DOHH2 (cell line): Measurements from ENCODE around the gene MUC20.
"Not testable (repeated sequence)": the region's sequence is repeated elsewhere in the genome, so short reads cannot be mapped to it uniquely, and the experiment has no call there.

Experiments used
- H3F3A ChIP-seq: fragments of 200-600 bp; sonication (generic), shearing (Covaris generic); 2 replicates; pipeline ENCODE4 v1.6.0; 2016; ENCODE audit warnings: antibody characterized with exemption, mild to moderate bottlenecking; ENCODE audit not compliant: control insufficient read depth, insufficient read depth
- H3K27ac ChIP-seq: fragments of 200-600 bp; sonication (generic); 2 replicates; pipeline ENCODE4 v1.5.1; 2014; ENCODE audit warnings: low read depth, mild to moderate bottlenecking, low read length, moderate library complexity
- H3K27me3 ChIP-seq: fragments of 200-600 bp; sonication (generic); 2 replicates; pipeline ENCODE4 v1.6.1; 2014; ENCODE audit warnings: mild to moderate bottlenecking, low read length, mixed read lengths; ENCODE audit not compliant: control insufficient read depth
- H3K36me3 ChIP-seq: fragments of 200-600 bp; sonication (generic); 2 replicates; pipeline ENCODE4 v1.6.1; 2014; ENCODE audit warnings: mild to moderate bottlenecking, low read length, moderate library complexity, mixed read lengths; ENCODE audit not compliant: control insufficient read depth
- H3K4me1 ChIP-seq: fragments of 200-600 bp; sonication (generic); 2 replicates; pipeline ENCODE4 v1.6.1; 2014; ENCODE audit warnings: mild to moderate bottlenecking, low read length, mixed read lengths; ENCODE audit not compliant: control insufficient read depth
- H3K4me2 ChIP-seq: fragments of 200-600 bp; sonication (generic); 2 replicates; pipeline ENCODE4 v1.6.0; 2014; ENCODE audit warnings: mild to moderate bottlenecking, low read length, moderate library complexity
- H3K4me3 ChIP-seq: fragments of 200-600 bp; sonication (generic); 2 replicates; pipeline ENCODE4 v1.5.1; 2014; ENCODE audit warnings: mild to moderate bottlenecking, low read length, mixed read lengths
- H3K79me2 ChIP-seq: fragments of 200-600 bp; sonication (generic); 2 replicates; pipeline ENCODE4 v1.6.1; 2014; ENCODE audit warnings: mild to moderate bottlenecking, low read length, mixed read lengths; ENCODE audit not compliant: control insufficient read depth
- H3K9me2 ChIP-seq: fragments of 200-600 bp; sonication (generic); replicated peaks from 2 replicates; pipeline ENCODE4 v1.6.1; 2014; ENCODE audit warnings: mild to moderate bottlenecking, low read length, mixed read lengths; ENCODE audit not compliant: control insufficient read depth
- H3K9me3 ChIP-seq: fragments of 200-600 bp; sonication (generic); 2 replicates; pipeline ENCODE4 v1.6.1; 2014; ENCODE audit warnings: antibody characterized with exemption, low read length, mixed read lengths; ENCODE audit not compliant: control insufficient read depth, insufficient read depth
- H4K20me1 ChIP-seq: fragments of 200-600 bp; sonication (generic); 2 replicates; pipeline ENCODE4 v1.6.0; 2014; ENCODE audit warnings: low read depth, mild to moderate bottlenecking, antibody characterized with exemption, low read length, moderate library complexity; ENCODE audit not compliant: control insufficient read depth, insufficient read depth
- CTCF ChIP-seq: fragments of 200-600 bp; sonication (generic); IDR thresholded peaks from one replicate; pipeline ENCODE4 v1.5.1; 2014; ENCODE audit warnings: antibody characterized with exemption, mild to moderate bottlenecking, low read depth, low read length; ENCODE audit not compliant: poor library complexity, severe bottlenecking
- EZH2phosphoT487 ChIP-seq: fragments of 200-600 bp; sonication (generic); IDR thresholded peaks from 2 replicates; pipeline ENCODE4 v1.6.1; 2017; ENCODE audit warnings: borderline replicate concordance, mild to moderate bottlenecking, antibody characterized with exemption, low read length, moderate library complexity, mixed read lengths

Gene MUC20

GRCh38 chr3:195708061-195708460 lies 12.7 kb upstream of the MUC20 start:
- H3K4me2 ChIP-seq, result no peak overlapping the region
- H3K27ac ChIP-seq, result no peak overlapping the region
- H3K9me3 ChIP-seq, result no peaks in the 10 kb centered on the region
- no peaks in the 10 kb centered on the region for H3K9me2 ChIP-seq
- no peaks in the 10 kb centered on the region; the same call in 1 of the 2 replicates for H3K27me3 ChIP-seq
- no peak overlapping the region for H3K4me3 ChIP-seq
- H3K36me3 ChIP-seq, result no peaks in the 10 kb centered on the region
- H4K20me1 ChIP-seq, result no peaks in the 10 kb centered on the region
- no peak for TF ChIP-seq CTCF
- TF ChIP-seq EZH2phosphoT487, result no peak
- H3F3A ChIP-seq, result no peaks in the 10 kb centered on the region
- no peaks in the 10 kb centered on the region for H3K79me2 ChIP-seq
- no peaks in the 10 kb centered on the region for H3K4me1 ChIP-seq

GRCh38 chr3:195708626-195709481 lies 11.9 kb upstream of the MUC20 start:
- no peaks in the 10 kb centered on the region for H3K79me2 ChIP-seq
- no peaks in the 10 kb centered on the region for H3K36me3 ChIP-seq
- H3K4me1 ChIP-seq, result no peaks in the 10 kb centered on the region
- H4K20me1 ChIP-seq, result no peaks in the 10 kb centered on the region
- H3F3A ChIP-seq, result no peaks in the 10 kb centered on the region
- TF ChIP-seq CTCF, result no peak
- TF ChIP-seq EZH2phosphoT487, result no peak
- no peak overlapping the region for H3K4me2 ChIP-seq
- H3K27me3 ChIP-seq, result no peaks in the 10 kb centered on the region; the same call in 1 of the 2 replicates
- H3K9me2 ChIP-seq, result no peaks in the 10 kb centered on the region
- no peak overlapping the region for H3K4me3 ChIP-seq
- H3K27ac ChIP-seq, result no peak overlapping the region
- no peaks in the 10 kb centered on the region for H3K9me3 ChIP-seq

GRCh38 chr3:195709676-195710085 lies 11.1 kb upstream of the MUC20 start:
- Histone ChIP-seq H3K27me3 (no peaks in the 10 kb centered on the region; the same call in 1 of the 2 replicates), H3K27ac (no peak overlapping the region), H3F3A (no peaks in the 10 kb centered on the region), H3K4me1 (no peaks in the 10 kb centered on the region), H4K20me1 (no peaks in the 10 kb centered on the region), H3K4me3 (no peak overlapping the region), H3K9me3 (no peaks in the 10 kb centered on the region), H3K36me3 (no peaks in the 10 kb centered on the region), H3K9me2 (no peaks in the 10 kb centered on the region), H3K4me2 (no peak overlapping the region), H3K79me2 (no peaks in the 10 kb centered on the region)
- TF ChIP-seq CTCF (no peak), EZH2phosphoT487 (no peak)

- H3K27ac ChIP-seq, H3F3A ChIP-seq, H3K4me1 ChIP-seq, H3K27me3 ChIP-seq, H3K4me2 ChIP-seq, H3K36me3 ChIP-seq, H3K9me3 ChIP-seq, H3K79me2 ChIP-seq, H4K20me1 ChIP-seq, H3K4me3 ChIP-seq, H3K9me2 ChIP-seq: not testable (repeated sequence)
Measured at GRCh38 chr3:195710126-195710905, 10.5 kb upstream of the MUC20 start.

GRCh38 chr3:195711091-195711812 lies 9.5 kb upstream of the MUC20 start:
- H3K9me3 ChIP-seq, H3K4me3 ChIP-seq, H3K36me3 ChIP-seq, H3K9me2 ChIP-seq, H3K27me3 ChIP-seq, H3K27ac ChIP-seq, H4K20me1 ChIP-seq, H3K4me2 ChIP-seq, H3K79me2 ChIP-seq, H3F3A ChIP-seq, H3K4me1 ChIP-seq: not testable (repeated sequence)
